HG02981 (cell line): Measurements from ENCODE around the gene ANP32E.
"Not testable (repeated sequence)": the region's sequence is repeated elsewhere in the genome, so short reads cannot be mapped to it uniquely, and the experiment has no call there.

Experiments used
- ATAC-seq: cut with Tn5 transposase; IDR thresholded peaks from one replicate; pipeline ENCODE4 v1.9.1; 2021; ENCODE audit warnings: mild to moderate bottlenecking, moderate library complexity; ENCODE audit not compliant: unreplicated experiment

ANP32E gene

DNA sequence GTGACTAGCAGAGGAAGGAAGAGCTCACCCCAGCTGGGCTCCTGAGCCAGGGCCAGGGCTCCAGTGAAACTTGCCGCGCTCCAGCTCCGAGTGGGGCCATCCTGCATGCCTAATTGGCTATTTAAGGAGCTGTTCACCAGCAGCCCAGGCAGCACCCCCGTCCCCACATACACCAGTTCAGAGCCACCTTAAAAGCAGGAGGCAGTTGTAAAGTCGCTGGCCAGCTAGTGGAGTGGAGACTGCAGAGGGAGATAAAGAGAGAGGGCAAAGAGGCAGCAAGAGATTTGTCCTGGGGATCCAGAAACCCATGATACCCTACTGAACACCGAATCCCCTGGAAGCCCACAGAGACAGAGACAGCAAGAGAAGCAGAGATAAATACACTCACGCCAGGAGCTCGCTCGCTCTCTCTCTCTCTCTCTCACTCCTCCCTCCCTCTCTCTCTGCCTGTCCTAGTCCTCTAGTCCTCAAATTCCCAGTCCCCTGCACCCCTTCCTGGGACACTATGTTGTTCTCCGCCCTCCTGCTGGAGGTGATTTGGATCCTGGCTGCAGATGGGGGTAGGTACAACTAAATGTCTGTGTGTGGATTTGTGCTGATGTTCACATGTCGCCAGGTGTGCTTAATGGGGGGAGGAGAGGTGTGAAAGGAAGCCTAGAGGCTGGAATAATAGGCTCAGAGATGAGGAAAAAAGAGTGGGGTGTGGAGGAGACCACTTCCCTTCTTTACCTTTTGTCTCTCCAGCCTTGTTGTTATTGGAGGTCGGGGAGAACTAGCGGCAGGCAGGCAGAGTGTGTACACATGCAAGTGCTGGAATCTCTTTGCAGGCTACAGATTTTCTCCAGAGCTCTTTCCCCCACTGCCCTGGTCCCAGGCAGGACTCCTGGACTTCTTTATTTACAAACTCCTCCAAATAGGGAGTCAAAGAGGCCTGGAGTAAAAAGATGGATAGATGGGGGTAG, 22.0 kb upstream of the ANP32E start, which contains the start of gene CA14:
Gene CA14 (plus strand): TSS at position 151 of the 962 bp plus-strand sequence. CDS start 355 bp downstream, at position 506.
- ATAC-seq, result no peak

GRCh38 chr1:150256554-150257341, 20.8 kb upstream of the ANP32E start:
- no peak for ATAC-seq

- ATAC-seq, result no peak
Observed at GRCh38 chr1:150256198-150256553, 20.3 kb upstream of the ANP32E start.

DNA sequence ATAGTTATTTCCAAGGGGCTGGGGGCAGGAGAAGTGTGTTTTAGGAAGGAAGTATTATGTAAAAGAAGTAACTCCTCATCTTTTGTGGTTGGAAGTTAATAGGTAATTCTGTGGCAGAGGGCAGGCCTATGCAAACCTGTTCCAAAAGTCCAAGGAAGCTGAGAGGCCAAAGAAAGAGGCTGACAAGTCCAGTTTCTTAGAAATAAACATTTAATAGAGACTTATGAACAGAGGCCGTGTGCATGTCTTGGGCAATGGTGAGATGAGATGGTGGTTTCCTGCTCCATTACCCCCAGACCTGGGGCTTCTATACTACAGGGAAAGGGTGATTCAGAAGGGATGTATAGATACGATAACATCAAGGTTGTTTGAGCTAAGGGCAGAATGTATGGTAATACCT, 14.0 kb upstream of the ANP32E start:
- no peak for ATAC-seq

DNA sequence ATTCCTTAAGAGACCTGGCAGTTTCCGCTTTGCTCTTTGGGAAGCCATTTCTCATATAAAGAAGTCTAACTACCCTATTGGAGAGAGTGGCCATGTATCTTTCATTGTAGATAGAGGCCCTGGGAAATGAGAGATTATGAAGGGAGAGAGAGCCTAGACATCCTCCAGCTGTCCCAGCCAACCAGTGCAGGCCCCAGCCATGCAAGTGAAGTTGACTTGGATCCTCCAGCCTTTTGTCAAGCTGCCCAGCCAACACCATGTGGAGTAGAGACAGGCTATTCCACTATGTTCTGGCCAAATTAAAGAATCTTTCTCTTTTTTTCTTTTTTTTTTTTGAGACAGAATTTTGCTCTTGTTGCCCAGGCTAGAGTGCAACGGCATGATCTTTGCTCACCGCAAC, 7.1 kb upstream of the ANP32E start:
- no peak for ATAC-seq

DNA sequence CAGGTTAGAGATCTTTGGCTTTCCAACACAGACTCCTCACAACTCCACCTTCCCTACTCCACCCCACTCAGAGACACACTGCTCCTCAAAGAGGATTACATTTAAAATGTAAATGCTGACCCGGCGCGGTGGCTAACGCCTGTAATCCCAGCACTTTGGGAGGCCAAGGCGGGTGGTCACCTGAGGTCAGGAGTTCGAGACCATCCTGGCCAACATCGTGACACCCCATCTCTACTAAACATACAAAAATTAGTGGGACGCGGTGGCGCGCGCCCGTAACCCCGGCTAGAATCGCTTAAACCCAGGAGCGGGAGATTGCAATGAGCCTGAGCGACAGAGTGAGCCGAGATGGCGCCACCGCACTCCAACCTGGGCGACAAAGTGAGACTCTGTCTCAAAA, 1.8 kb upstream of the ANP32E start:
- no peak for ATAC-seq

DNA sequence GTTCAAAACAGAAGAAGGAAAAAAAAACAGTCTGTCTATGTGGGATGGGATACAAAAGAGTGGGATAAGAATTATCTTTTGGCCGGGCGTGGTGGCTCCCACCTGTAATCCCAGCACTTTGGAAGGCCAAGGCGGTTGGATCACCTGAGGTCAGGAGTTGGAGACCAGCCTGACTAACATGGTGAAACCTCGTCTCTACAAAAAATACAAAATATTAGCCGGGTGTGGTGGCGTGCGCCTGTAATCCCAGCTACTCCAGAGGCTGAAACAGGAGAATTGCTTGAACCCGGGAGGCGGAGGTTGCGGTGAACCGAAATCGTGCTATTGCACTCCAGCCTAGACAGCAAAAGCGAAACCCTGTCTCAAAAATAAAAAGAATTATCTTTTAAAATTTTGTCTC, 1.3 kb upstream of the ANP32E start:
- not testable (repeated sequence) for ATAC-seq

DNA sequence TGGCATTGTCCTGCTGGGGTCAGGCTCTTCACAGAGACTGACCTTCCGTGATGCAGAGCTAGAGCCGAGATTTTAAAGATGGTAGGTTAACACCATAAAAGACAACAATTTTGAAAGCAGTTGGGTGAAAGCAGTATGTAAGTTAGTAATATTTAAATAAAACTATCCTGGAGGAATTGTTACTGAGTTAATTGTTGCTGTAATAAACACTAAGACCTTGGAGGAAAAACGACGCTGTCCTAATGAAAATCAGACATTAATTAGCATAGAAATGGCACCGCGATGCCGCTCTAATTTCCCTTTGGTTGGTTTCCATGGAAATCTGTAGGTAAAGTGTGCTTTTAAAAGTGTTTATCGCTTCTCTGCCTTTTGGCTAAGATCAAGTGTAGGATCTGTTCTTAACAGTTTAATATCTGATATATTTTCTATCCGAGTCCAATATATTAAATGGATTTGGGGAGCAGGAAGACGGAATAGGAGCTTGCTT, 745 bp upstream of the ANP32E start:
- ATAC-seq, result no peak

DNA sequence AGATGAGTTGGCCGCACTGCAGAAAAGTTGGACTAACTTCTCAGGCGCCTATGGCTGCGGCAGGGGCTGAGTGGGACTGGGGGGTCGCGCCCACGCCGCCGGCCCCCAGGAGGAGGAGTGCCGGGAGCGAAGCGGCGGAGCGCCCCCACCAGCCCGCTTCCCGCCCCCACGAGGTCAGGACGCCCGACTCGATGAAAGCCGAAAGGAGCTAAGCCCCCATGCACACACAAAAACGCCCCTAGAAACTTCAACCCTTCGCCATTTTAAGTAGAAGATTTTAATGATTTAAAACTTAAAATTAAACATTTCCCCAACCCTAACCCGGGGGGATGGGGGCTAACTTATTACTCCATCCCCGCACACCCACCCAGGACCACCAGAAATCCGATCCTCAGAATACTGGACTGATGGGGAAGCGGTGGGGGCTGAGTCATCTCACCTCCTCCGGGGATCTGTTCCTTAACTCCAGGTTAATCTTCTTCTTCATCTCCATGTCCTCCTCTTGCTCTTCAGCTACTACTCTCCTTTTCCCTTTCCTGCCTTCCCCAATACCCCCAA, 539 bp downstream of the ANP32E start:
- ATAC-seq, result no peak

DNA sequence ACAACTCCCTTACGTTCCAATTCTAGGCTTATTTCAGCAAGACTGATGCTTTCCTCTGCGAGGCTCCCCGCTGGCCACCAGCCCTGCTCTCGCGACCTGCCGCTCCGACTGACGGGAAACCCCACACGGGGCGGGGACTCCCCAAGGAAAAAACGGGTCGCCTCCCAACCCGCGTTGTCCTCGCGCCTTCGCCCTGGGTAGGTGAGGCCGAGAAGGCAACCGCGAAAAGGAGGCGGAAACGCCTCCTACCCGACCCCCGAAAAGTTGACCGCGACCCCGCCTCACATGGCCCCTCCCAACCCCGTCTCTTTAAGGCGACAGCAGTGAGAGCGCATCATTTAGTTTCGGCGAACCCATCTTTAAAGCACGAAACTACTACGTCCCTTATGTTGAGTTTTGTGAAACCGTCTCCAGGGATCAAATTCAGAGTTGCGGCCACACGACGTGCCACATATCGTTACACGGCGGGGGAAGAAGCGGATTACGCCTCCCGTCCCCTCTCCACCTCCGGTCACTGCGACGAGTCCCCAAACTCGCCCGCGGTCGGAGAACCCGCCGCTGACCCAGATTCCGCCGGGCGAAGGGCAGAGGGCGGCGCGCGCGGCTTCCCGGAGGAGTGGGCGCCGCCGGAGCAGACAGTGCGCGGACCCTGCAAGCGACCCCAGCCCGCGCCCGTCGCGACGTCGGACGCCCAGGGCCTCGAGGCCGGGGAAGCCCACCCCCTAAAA, 1.2 kb downstream of the ANP32E start:
- peak; percentile 44 for ATAC-seq

DNA sequence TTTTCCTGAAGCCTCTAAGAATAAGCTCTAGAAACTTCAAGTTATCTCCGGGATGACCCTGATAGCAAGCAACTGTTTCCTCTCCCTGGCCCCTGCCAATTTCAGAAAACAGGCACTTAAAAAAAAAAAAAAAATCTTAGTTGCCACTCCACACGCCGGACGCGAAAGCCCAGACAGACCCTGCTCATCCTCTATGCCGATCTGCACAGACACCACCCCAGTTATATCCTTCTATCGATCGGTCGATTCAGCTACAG, 1.7 kb downstream of the ANP32E start:
- no peak for ATAC-seq

DNA sequence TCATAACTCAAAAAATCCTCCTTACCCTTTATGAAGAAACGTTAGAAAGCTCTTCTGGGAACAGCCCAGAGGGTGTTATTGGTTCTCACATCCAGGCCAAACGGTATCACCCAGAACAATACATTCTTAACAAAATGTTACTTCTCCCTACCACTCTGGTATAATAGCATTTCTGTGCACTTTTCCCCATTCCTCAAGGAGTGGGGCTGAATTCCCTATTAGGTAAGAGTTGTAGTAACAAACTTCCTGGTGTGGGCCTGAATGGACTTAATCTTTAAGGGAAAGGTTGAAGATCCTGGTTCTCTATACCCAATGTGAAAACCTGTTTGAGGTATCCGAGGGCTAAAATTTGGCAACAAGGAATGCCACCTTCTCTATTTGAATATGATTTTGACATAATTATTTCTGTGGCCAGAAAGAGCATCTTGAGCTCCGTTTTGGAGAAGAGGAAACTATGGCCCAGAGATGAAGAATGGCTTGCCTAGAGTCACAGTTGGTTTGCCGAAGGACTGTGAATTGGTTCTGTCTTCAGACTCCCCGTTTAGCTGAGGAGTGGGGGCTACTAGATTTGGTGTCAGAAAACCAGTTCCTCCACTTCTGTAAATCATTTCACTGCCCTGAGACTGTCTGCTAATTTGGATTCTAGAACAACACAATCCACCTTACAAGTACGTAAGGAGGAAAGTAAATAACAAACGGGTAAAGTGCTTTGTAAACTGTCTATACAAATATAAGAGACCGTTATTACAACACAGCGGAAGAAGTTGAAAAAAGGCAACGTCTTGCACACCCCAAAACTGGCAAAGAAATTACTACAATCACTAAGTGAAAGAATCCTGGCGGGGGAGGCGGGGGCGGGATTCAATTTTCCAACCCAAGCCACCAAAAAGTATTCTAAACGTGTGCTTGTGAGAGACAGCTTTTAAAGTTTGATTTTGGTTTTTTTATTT, 2.3 kb downstream of the ANP32E start:
- ATAC-seq, result no peak

- not testable (repeated sequence) for ATAC-seq
Observed at GRCh38 chr1:150232921-150233320, 3.0 kb downstream of the ANP32E start.

- not testable (repeated sequence) for ATAC-seq
Observed at GRCh38 chr1:150228246-150228645, 7.7 kb downstream of the ANP32E start.

DNA sequence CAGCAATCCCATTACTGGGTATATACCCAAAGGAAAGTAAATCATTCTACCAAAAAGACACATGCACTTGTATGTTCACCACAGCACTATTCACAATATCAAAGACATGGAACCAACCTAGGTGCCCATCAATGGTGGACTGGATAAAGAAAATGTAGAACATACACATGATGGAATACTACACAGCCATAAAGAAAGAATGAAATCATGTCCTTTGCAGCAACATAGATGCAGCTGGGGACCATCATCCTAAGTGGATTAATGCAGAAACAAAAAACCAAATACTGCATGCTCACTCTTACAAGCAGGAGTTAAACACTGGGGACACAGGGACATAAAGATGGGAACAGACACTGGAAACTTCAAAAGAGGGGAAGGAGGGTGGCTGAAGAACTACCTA, 8.7 kb downstream of the ANP32E start:
- ATAC-seq, result no peak

DNA sequence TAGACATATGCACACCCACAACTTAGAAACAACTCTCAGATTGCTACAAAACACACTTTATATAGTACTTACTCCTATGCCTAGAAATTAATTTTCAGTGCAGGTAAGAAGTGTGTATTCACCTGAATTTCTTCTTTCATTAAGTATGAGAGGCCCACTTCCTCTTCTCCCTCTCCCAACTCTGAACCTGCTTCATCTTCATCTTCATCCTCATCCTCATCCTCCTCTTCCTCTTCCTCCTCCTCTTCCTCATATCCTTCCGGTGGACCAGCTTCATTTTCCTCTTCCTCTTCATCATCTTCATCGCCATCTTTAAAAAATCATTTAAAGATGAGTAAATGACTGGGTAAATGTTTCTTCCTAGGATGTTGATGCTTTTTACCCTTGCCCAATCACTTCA, 9.4 kb downstream of the ANP32E start:
- ATAC-seq, result no peak

DNA sequence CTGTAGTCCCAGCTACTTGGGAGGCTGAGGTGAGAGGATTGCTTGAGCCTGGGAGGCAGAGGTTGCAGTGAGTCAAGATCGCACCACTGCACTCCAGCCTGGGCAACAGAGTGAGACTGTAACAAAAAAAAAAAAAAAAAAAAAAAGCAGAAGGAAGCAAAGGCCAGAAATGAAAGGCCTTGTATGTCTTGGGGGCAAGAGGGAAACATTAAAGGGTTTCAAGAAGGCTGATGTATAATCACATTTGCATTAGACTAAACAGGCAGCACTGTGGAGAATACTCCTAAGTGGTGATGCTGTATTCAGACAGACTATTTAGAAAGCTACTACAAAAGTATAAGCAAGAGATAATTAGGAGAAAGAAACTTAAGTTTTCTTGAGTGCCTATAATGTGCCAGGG, 10.4 kb downstream of the ANP32E start:
- no peak for ATAC-seq

DNA sequence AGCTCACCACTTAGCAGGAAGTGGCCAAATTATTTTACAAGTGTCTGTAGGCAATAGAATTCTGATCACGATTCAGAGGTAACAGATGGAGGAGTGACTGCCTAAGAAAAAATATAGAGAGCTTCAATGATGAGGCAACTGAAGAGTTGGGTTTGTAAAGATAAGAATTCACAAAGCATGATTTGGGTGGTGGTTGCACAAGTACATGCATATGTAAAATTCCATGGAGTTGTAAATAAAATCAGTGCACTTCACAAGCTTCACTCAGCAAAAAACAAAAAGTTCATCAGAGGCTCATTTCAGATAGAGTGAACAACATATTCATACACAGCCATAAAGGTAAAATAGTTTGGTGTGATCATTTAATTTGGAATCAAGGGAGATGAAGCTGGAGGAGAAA, 10.9 kb downstream of the ANP32E start:
- no peak for ATAC-seq

- ATAC-seq, result no peak
Observed at GRCh38 chr1:150221552-150221951, 14.4 kb downstream of the ANP32E start.

- ATAC-seq, result not testable (repeated sequence)
Observed at GRCh38 chr1:150215855-150216254, 20.1 kb downstream of the ANP32E start.
